SK-N-SH treated with all-trans-retinoic acid at 6 μM for 48 hours (cell line): ENCODE data around the gene RAPGEF5.

Source experiments
- ATAC-seq: fragments of 200-7000 bp; cut with Tn5 transposase; 3 replicates; pipeline ENCODE4 v1.9.1; 2020; ENCODE audit warnings: mild to moderate bottlenecking, moderate library complexity
- ARNTL ChIP-seq: fragments of 450-650 bp; formaldehyde crosslinking; IDR thresholded peaks from 2 replicates; pipeline ENCODE4 v1.5.0; 2020; ENCODE audit warnings: low read depth, mild to moderate bottlenecking, moderate library complexity, borderline replicate concordance
- BACH2 ChIP-seq: fragments of 250-450 bp; sonication (Bioruptor Pico); IDR thresholded peaks from 2 replicates; pipeline ENCODE4 v1.9.0; 2021; ENCODE audit warnings: mild to moderate bottlenecking, borderline replicate concordance
- CSRNP3 ChIP-seq: fragments of 250-450 bp; sonication (Bioruptor Pico); IDR thresholded peaks from 2 replicates; pipeline ENCODE4 v1.5.1; 2021; ENCODE audit warnings: mild to moderate bottlenecking, moderate library complexity
- ESRRG ChIP-seq: fragments of 250-450 bp; sonication (Bioruptor Pico); IDR thresholded peaks from 2 replicates; pipeline ENCODE4 v1.6.1; 2021; ENCODE audit warnings: mild to moderate bottlenecking
- GLIS3 ChIP-seq: fragments of 250-450 bp; sonication (Bioruptor Pico); IDR thresholded peaks from 2 replicates; pipeline ENCODE4 v1.5.0; 2020; ENCODE audit warnings: mild to moderate bottlenecking, moderate library complexity
- ISL1 ChIP-seq: fragments of 250-450 bp; sonication (Bioruptor Pico); IDR thresholded peaks from 2 replicates; pipeline ENCODE4 v2.1.2; 2022; ENCODE audit warnings: mild to moderate bottlenecking, moderate library complexity
- OSR1 ChIP-seq: fragments of 250-450 bp; sonication (Bioruptor Pico); IDR thresholded peaks from 2 replicates; pipeline ENCODE4 v1.8.0; 2022; ENCODE audit warnings: moderate library complexity, mild to moderate bottlenecking, inconsistent platforms
- PPARA ChIP-seq: fragments of 250-450 bp; sonication (Bioruptor Pico); IDR thresholded peaks from 2 replicates; pipeline ENCODE4 v1.5.0; 2020; ENCODE audit warnings: mild to moderate bottlenecking, borderline replicate concordance
- RARB ChIP-seq: fragments of 250-450 bp; sonication (Bioruptor Pico); IDR thresholded peaks from 2 replicates; pipeline ENCODE4 v1.8.0; 2021; ENCODE audit warnings: mild to moderate bottlenecking, moderate library complexity
- SNAI2 ChIP-seq: fragments of 250-450 bp; sonication (Bioruptor Pico); IDR thresholded peaks from 2 replicates; pipeline ENCODE4 v1.5.0; 2020; ENCODE audit warnings: mild to moderate bottlenecking, moderate library complexity
- TCF4 ChIP-seq: fragments of 250-450 bp; sonication (Bioruptor Pico); IDR thresholded peaks from 2 replicates; pipeline ENCODE4 v1.8.0; 2021; ENCODE audit warnings: mild to moderate bottlenecking, moderate library complexity, borderline replicate concordance
- TOX ChIP-seq: fragments of 250-450 bp; sonication (Bioruptor Pico); IDR thresholded peaks from 2 replicates; pipeline ENCODE4 v1.8.0; 2021; ENCODE audit warnings: mild to moderate bottlenecking, moderate library complexity, borderline replicate concordance
- ZC3H10 ChIP-seq: fragments of 250-450 bp; sonication (Bioruptor Pico); IDR thresholded peaks from 2 replicates; pipeline ENCODE4 v1.5.1; 2021; ENCODE audit warnings: mild to moderate bottlenecking, moderate library complexity
- ZFP3 ChIP-seq: fragments of 250-450 bp; sonication (Bioruptor Pico); IDR thresholded peaks from 2 replicates; pipeline ENCODE4 v1.5.0; 2020; ENCODE audit warnings: mild to moderate bottlenecking, moderate library complexity
- ZFP30 ChIP-seq: fragments of 450-650 bp; formaldehyde crosslinking; IDR thresholded peaks from 2 replicates; pipeline ENCODE4 v1.5.0; 2022; ENCODE audit warnings: mild to moderate bottlenecking, moderate library complexity
- ZNF565 ChIP-seq: fragments of 450-650 bp; formaldehyde crosslinking; conservative IDR thresholded peaks from 2 replicates; pipeline ENCODE4 v1.5.0; 2020; ENCODE audit warnings: low read depth, mild to moderate bottlenecking, moderate library complexity
- ZNF70 ChIP-seq: fragments of 450-650 bp; formaldehyde crosslinking; IDR thresholded peaks from 2 replicates; pipeline ENCODE4 v1.5.0; 2020; ENCODE audit warnings: mild to moderate bottlenecking, moderate library complexity
- TF ChIP-seq, protein P1 (sequence below): fragments of 250-450 bp; sonication (Bioruptor Pico); IDR thresholded peaks from 2 replicates; pipeline ENCODE4 v1.8.0; 2021; ENCODE audit warnings: low read depth, mild to moderate bottlenecking, moderate library complexity, borderline replicate concordance
- TF ChIP-seq, protein P2 (sequence below): fragments of 250-450 bp; sonication (Bioruptor Pico); IDR thresholded peaks from 2 replicates; pipeline ENCODE4 v1.5.0; 2020; ENCODE audit warnings: mild to moderate bottlenecking, moderate library complexity
- TF ChIP-seq, protein P3 (sequence below): fragments of 250-450 bp; sonication (Bioruptor Pico); IDR thresholded peaks from 2 replicates; pipeline ENCODE4 v1.5.1; 2020; ENCODE audit warnings: low read depth, mild to moderate bottlenecking, moderate library complexity

RAPGEF5 gene

DNA sequence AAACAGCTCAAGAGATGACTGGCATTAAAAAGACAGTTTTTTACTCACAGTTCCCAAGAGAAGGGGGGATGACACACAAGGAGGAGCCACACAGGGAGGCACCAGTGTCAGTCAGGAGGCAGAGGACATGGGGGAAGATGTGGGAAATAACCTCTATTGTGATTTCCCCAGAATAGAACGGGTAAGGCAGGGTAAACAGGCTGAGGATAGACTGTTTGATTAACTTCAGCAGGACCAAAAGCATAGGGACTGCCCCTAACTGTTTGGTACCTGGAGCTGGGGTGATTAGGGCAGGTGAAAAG lies 60.7 kb downstream of the RAPGEF5 start:
- peak; percentile 32; the same call in 2 of the 3 replicates for ATAC-seq
- TF ChIP-seq, protein P1, sequence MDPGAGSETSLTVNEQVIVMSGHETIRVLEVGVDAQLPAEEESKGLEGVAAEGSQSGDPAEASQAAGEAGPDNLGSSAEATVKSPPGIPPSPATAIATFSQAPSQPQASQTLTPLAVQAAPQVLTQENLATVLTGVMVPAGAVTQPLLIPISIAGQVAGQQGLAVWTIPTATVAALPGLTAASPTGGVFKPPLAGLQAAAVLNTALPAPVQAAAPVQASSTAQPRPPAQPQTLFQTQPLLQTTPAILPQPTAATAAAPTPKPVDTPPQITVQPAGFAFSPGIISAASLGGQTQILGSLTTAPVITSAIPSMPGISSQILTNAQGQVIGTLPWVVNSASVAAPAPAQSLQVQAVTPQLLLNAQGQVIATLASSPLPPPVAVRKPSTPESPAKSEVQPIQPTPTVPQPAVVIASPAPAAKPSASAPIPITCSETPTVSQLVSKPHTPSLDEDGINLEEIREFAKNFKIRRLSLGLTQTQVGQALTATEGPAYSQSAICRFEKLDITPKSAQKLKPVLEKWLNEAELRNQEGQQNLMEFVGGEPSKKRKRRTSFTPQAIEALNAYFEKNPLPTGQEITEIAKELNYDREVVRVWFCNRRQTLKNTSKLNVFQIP (CRISPR knock-in tag), result no peak
- TF ChIP-seq ISL1 (CRISPR knock-in tag), result no peak

DNA sequence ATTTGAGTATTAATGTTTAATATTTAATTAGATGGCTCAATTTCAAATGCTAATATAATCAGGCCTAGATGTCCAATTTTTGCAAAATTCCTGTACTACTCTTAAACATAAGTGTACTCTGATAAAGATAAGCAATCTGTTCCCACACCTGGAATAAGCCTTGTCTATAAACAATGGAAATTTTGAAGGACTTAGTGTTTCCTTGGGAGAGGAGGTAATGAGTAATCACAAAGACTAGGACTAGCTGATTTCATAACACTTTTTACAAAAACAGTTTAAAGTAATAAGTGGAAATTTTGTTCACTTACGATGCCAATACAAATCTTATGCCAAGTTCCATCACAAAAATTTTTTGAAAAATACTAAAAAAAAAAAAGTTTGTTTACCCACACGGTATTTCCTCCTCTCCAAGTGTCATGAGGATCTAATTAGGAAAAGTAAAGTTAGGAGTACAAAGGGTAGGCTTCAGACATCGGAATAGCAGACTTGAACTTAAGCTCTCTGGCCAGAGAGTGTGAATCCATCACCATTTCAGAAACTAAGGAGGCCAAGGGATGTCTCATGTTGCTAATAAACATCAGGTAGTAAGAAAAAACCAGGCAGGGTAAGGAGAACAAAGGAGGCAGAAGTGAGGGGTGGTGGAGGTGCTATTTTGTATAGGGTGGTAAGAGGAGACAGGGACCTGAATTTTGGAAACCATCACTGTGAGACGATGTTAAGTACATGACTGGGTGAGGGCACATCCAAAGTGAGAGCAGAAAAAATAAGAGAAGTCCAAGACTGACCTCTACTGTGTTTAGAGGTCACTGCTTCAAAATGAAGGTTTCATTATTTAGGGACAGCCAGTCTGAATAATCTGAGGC lies 61.3 kb downstream of the RAPGEF5 start:
- peak; percentile 81 for ATAC-seq

GRCh38 chr7:22292531-22292930 lies 64.4 kb downstream of the RAPGEF5 start:
- ATAC-seq, result no peak
- no peak for TF ChIP-seq ZFP30 (CRISPR knock-in tag)
- no peak for TF ChIP-seq GLIS3 (CRISPR knock-in tag)
- TF ChIP-seq ZFP3, result no peak
- no peak for TF ChIP-seq BACH2 (CRISPR knock-in tag)
- no peak for TF ChIP-seq SNAI2 (CRISPR knock-in tag)
- TF ChIP-seq, protein P1 (CRISPR knock-in tag), result no peak
- TF ChIP-seq, protein P2, sequence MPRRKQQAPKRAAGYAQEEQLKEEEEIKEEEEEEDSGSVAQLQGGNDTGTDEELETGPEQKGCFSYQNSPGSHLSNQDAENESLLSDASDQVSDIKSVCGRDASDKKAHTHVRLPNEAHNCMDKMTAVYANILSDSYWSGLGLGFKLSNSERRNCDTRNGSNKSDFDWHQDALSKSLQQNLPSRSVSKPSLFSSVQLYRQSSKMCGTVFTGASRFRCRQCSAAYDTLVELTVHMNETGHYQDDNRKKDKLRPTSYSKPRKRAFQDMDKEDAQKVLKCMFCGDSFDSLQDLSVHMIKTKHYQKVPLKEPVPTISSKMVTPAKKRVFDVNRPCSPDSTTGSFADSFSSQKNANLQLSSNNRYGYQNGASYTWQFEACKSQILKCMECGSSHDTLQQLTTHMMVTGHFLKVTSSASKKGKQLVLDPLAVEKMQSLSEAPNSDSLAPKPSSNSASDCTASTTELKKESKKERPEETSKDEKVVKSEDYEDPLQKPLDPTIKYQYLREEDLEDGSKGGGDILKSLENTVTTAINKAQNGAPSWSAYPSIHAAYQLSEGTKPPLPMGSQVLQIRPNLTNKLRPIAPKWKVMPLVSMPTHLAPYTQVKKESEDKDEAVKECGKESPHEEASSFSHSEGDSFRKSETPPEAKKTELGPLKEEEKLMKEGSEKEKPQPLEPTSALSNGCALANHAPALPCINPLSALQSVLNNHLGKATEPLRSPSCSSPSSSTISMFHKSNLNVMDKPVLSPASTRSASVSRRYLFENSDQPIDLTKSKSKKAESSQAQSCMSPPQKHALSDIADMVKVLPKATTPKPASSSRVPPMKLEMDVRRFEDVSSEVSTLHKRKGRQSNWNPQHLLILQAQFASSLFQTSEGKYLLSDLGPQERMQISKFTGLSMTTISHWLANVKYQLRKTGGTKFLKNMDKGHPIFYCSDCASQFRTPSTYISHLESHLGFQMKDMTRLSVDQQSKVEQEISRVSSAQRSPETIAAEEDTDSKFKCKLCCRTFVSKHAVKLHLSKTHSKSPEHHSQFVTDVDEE (CRISPR knock-in tag), result no peak

More for the DNA sequence above, 61.3 kb downstream of the RAPGEF5 start:
- TF ChIP-seq, protein P2 (CRISPR knock-in tag), result no peak
- TF ChIP-seq TOX (CRISPR knock-in tag) (no peak), ARNTL (CRISPR knock-in tag) (no peak), RARB (CRISPR knock-in tag) (no peak), SNAI2 (CRISPR knock-in tag) (no peak), ZFP3 (no peak), BACH2 (CRISPR knock-in tag) (no peak), ZC3H10 (CRISPR knock-in tag) (no peak), ESRRG (no peak), ZFP30 (CRISPR knock-in tag) (no peak), TCF4 (CRISPR knock-in tag) (no peak), CSRNP3 (CRISPR knock-in tag) (no peak), ZNF70 (no peak), PPARA (no peak), ISL1 (CRISPR knock-in tag) (no peak), GLIS3 (CRISPR knock-in tag) (no peak), OSR1 (no peak), ZNF565 (no peak)
- TF ChIP-seq, protein P1 (CRISPR knock-in tag), result no peak
- TF ChIP-seq, protein P3, sequence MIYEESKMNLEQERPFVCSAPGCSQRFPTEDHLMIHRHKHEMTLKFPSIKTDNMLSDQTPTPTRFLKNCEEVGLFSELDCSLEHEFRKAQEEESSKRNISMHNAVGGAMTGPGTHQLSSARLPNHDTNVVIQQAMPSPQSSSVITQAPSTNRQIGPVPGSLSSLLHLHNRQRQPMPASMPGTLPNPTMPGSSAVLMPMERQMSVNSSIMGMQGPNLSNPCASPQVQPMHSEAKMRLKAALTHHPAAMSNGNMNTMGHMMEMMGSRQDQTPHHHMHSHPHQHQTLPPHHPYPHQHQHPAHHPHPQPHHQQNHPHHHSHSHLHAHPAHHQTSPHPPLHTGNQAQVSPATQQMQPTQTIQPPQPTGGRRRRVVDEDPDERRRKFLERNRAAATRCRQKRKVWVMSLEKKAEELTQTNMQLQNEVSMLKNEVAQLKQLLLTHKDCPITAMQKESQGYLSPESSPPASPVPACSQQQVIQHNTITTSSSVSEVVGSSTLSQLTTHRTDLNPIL (CRISPR knock-in tag), result no peak
